Activated CD8-positive, alpha-beta memory T cell treated with anti-CD3 and anti-CD28 coated beads, Interleukin-2, amount 10 ng/mL, durations not matched to agents 7 days and 5 days (primary cell): ENCODE measurements around the gene CCNC. TPM values are rescaled to one million over a fixed set of nuclear protein-coding genes. Genes with fewer than 3 reads are reported as not detected.
A peak's percentile ranks its signal among the peaks of the same experiment; 100 is the strongest.

Source experiments
- ATAC-seq: fragments of 150-1000 bp; cut with Tn5 transposase; one replicate; pipeline ENCODE4 v1.10.0; 2021; ENCODE audit warnings: moderate library complexity
- CTCF ChIA-PET: fragments of 350-600 bp; sonication (Branson Sonifier 250); formaldehyde crosslinking; loops from one replicate; lab custom pipeline; 2021; ENCODE audit warnings: antibody characterized with exemption; lab: Charles Lee
- DNase-seq: peaks from one replicate; pipeline ENCODE4 v3.0.0-alpha.2; 2020
- H3K27ac Mint-ChIP-seq: one replicate; pipeline ENCODE4 v1.8.0; 2021; ENCODE audit warnings: mild to moderate bottlenecking, mixed read lengths
- H3K27me3 Mint-ChIP-seq: one replicate; pipeline ENCODE4 v1.8.0; 2021; ENCODE audit warnings: mixed read lengths
- H3K36me3 Mint-ChIP-seq: one replicate; pipeline ENCODE4 v1.8.0; 2021; ENCODE audit warnings: mild to moderate bottlenecking, mixed read lengths
- H3K4me1 Mint-ChIP-seq: one replicate; pipeline ENCODE4 v1.8.0; 2021; ENCODE audit warnings: mixed read lengths
- H3K4me3 Mint-ChIP-seq: one replicate; pipeline ENCODE4 v1.8.0; 2021; ENCODE audit warnings: mild to moderate bottlenecking, moderate library complexity, mixed read lengths
- H3K9me3 Mint-ChIP-seq: one replicate; pipeline ENCODE4 v1.8.0; 2022; ENCODE audit warnings: low read depth, mixed read lengths
- total RNA-seq, 2 experiments: library from RNA; stranded (reverse); gene quantifications; one replicate each; pipeline ENCODE4 v1.2.3, GENCODE V29; 2021

The CCNC gene
- total RNA-seq, 2 experiments from 2014 or later: 39.3 to 39.4 TPM

- no peak overlapping the region for H3K27ac Mint-ChIP-seq
- ATAC-seq: no peak
Measured at GRCh38 chr6:99590728-99591672, 22.5 kb upstream of the CCNC start.

GRCh38 chr6:99589907-99590493 is 21.5 kb upstream of the CCNC start:
- Mint-ChIP-seq H3K9me3 (no peaks in the 10 kb centered on the region), H3K4me1 (peaks cover 26% of the 10 kb centered on the region), H3K27me3 (peaks cover 83% of the 10 kb centered on the region), H3K27ac (no peak overlapping the region), H3K4me3 (peak overlapping the region; percentile 78), H3K36me3 (no peaks in the 10 kb centered on the region)
- DNase-seq (no peak), ATAC-seq (no peak)
- CTCF ChIA-PET: interaction anchor here (0.9 to 4.2 kb wide), 8 partner anchors 9 to 156 kb away, joined by 3 to 44 read pairs (median 9); partner anchors contain the start of gene CCNC

More at GRCh38 chr6:99590728-99591672, 22.5 kb upstream of the CCNC start:
- DNase-seq: no peak
- CTCF ChIA-PET: interaction anchor here (0.9 to 4.2 kb wide), 3 partner anchors 14 to 155 kb away, joined by 3 to 44 read pairs (median 14); partner anchors contain the start of gene CCNC
- H3K4me1 Mint-ChIP-seq: peaks cover 26% of the 10 kb centered on the region
- no peak overlapping the region for H3K4me3 Mint-ChIP-seq
- H3K36me3 Mint-ChIP-seq: peaks cover 1% of the 10 kb centered on the region
- H3K27me3 Mint-ChIP-seq: peaks cover 82% of the 10 kb centered on the region
- H3K9me3 Mint-ChIP-seq: no peaks in the 10 kb centered on the region

- H3K4me1 Mint-ChIP-seq: peaks cover 26% of the 10 kb centered on the region
- peaks cover 81% of the 10 kb centered on the region for H3K27me3 Mint-ChIP-seq
- CTCF ChIA-PET: interaction anchor here (0.5 to 4.2 kb wide), 17 partner anchors 7 to 259 kb away, joined by 3 to 44 read pairs (median 6); partner anchors contain the start of gene CCNC
- DNase-seq (no peak), ATAC-seq (peak; percentile 31)
- no peaks in the 10 kb centered on the region for H3K9me3 Mint-ChIP-seq
- H3K4me3 Mint-ChIP-seq: peak overlapping the region; percentile 78
- no peak overlapping the region for H3K27ac Mint-ChIP-seq
- no peaks in the 10 kb centered on the region for H3K36me3 Mint-ChIP-seq
Measured at GRCh38 chr6:99589290-99589672, 20.8 kb upstream of the CCNC start.

- Mint-ChIP-seq H3K9me3 (no peaks in the 10 kb centered on the region), H3K4me3 (peak overlapping the region; percentile 78), H3K4me1 (peaks cover 26% of the 10 kb centered on the region), H3K36me3 (no peaks in the 10 kb centered on the region), H3K27me3 (peaks cover 77% of the 10 kb centered on the region), H3K27ac (peak overlapping the region; percentile 36)
- CTCF ChIA-PET: interaction anchor here (0.5 to 4.2 kb wide), 23 partner anchors 8 to 258 kb away, joined by 3 to 44 read pairs (median 4); partner anchors contain the start of gene CCNC
- ATAC-seq (peak; percentile 94), DNase-seq (peak; percentile 76)
Measured at GRCh38 chr6:99588618-99589289, 20.3 kb upstream of the CCNC start.

GRCh38 chr6:99587792-99588191 is 19.3 kb upstream of the CCNC start:
- H3K4me3 Mint-ChIP-seq: no peak overlapping the region
- H3K27me3 Mint-ChIP-seq: peaks cover 77% of the 10 kb centered on the region
- H3K27ac Mint-ChIP-seq: no peak overlapping the region

GRCh38 chr6:99579781-99580180 is 11.3 kb upstream of the CCNC start:
- ATAC-seq (no peak), DNase-seq (no peak)
- Mint-ChIP-seq H3K27me3 (peaks cover 48% of the 10 kb centered on the region), H3K36me3 (peaks cover 2% of the 10 kb centered on the region), H3K4me3 (no peak overlapping the region), H3K4me1 (peaks cover 7% of the 10 kb centered on the region), H3K27ac (no peak overlapping the region), H3K9me3 (no peaks in the 10 kb centered on the region)
- CTCF ChIA-PET: no interaction called here

More at GRCh38 chr6:99587792-99588191, 19.3 kb upstream of the CCNC start:
- CTCF ChIA-PET: interaction anchor here (0.8 to 4.2 kb wide), 14 partner anchors 9 to 212 kb away, joined by 3 to 44 read pairs (median 6); partner anchors contain the start of gene CCNC
- Mint-ChIP-seq H3K4me1 (peaks cover 26% of the 10 kb centered on the region), H3K9me3 (no peaks in the 10 kb centered on the region), H3K36me3 (no peaks in the 10 kb centered on the region)
- DNase-seq (no peak), ATAC-seq (no peak)

GRCh38 chr6:99575544-99576227 is 7.2 kb upstream of the CCNC start:
- peaks cover 33% of the 10 kb centered on the region for H3K27me3 Mint-ChIP-seq
- H3K36me3 Mint-ChIP-seq: peaks cover 2% of the 10 kb centered on the region
- H3K4me3 Mint-ChIP-seq: no peak overlapping the region
- peaks cover 14% of the 10 kb centered on the region for H3K4me1 Mint-ChIP-seq
- ATAC-seq (no peak), DNase-seq (no peak)
- CTCF ChIA-PET: interaction anchor here (1.2 to 2.7 kb wide), 2 partner anchors 12 to 13 kb away, joined by 3 to 8 read pairs; no protein-coding TSS in a partner anchor
- H3K27ac Mint-ChIP-seq: no peak overlapping the region
- H3K9me3 Mint-ChIP-seq: no peaks in the 10 kb centered on the region

- H3K27me3 Mint-ChIP-seq: peaks cover 27% of the 10 kb centered on the region
- peaks cover 2% of the 10 kb centered on the region for H3K36me3 Mint-ChIP-seq
- CTCF ChIA-PET: interaction anchor here (1.0 to 2.8 kb wide), 2 partner anchors 9 to 15 kb away, joined by 4 to 7 read pairs; no protein-coding TSS in a partner anchor
- H3K9me3 Mint-ChIP-seq: no peaks in the 10 kb centered on the region
- peaks cover 14% of the 10 kb centered on the region for H3K4me1 Mint-ChIP-seq
- ATAC-seq: no peak
- DNase-seq: no peak
- H3K4me3 Mint-ChIP-seq: no peak overlapping the region
- no peak overlapping the region for H3K27ac Mint-ChIP-seq
Measured at GRCh38 chr6:99573980-99574617, 5.6 kb upstream of the CCNC start.

GRCh38 chr6:99563056-99563723 is 5.3 kb downstream of the CCNC start:
- no peak overlapping the region for H3K27ac Mint-ChIP-seq
- no peak overlapping the region for H3K4me3 Mint-ChIP-seq
- H3K9me3 Mint-ChIP-seq: no peaks in the 10 kb centered on the region
- peaks cover 18% of the 10 kb centered on the region for H3K4me1 Mint-ChIP-seq
- H3K27me3 Mint-ChIP-seq: no peaks in the 10 kb centered on the region
- DNase-seq (no peak), ATAC-seq (no peak)
- H3K36me3 Mint-ChIP-seq: peaks cover 21% of the 10 kb centered on the region
- CTCF ChIA-PET: interaction anchor here (1.0 to 1.9 kb wide), 3 partner anchors 13 to 42 kb away, joined by 3 to 4 read pairs (median 3); no protein-coding TSS in a partner anchor

- Mint-ChIP-seq H3K27me3 (no peaks in the 10 kb centered on the region), H3K4me3 (no peak overlapping the region), H3K9me3 (no peaks in the 10 kb centered on the region), H3K4me1 (peaks cover 3% of the 10 kb centered on the region), H3K36me3 (peaks cover 38% of the 10 kb centered on the region), H3K27ac (no peak overlapping the region)
- ATAC-seq (no peak), DNase-seq (no peak)
- CTCF ChIA-PET: interaction anchor here (1.1 kb wide), 1 partner anchor 229 kb away, joined by 3 read pairs; no protein-coding TSS in a partner anchor
Measured at GRCh38 chr6:99560668-99561067, 7.8 kb downstream of the CCNC start.

- H3K4me1 Mint-ChIP-seq: peaks cover 1% of the 10 kb centered on the region
- H3K27ac Mint-ChIP-seq: no peak overlapping the region
- no peaks in the 10 kb centered on the region for H3K27me3 Mint-ChIP-seq
- CTCF ChIA-PET: interaction anchor here (0.7 kb wide), 1 partner anchor 30 kb away, joined by 3 read pairs; no protein-coding TSS in a partner anchor
- H3K36me3 Mint-ChIP-seq: peaks cover 45% of the 10 kb centered on the region
- no peak overlapping the region for H3K4me3 Mint-ChIP-seq
- DNase-seq: no peak
- no peaks in the 10 kb centered on the region for H3K9me3 Mint-ChIP-seq
- no peak for ATAC-seq
Measured at GRCh38 chr6:99559057-99559456, 9.4 kb downstream of the CCNC start.
